ENCODE measurements around the gene PRDM5. TPM values are rescaled to one million over a fixed set of nuclear protein-coding genes. Genes with fewer than 3 reads are reported as not detected.

PRDM5 gene
- total RNA-seq, 1 experiment from 2014 or later = 31.4 TPM

- H3K27ac ChIP-seq = no peak overlapping the region
- no peaks in the 10 kb centered on the region for H3K4me1 ChIP-seq
- no peak overlapping the region for H3K4me3 ChIP-seq
- H3K36me3 ChIP-seq = peaks cover 6% of the 10 kb centered on the region; the same call in 1 of the 2 replicates
- H3K9me3 ChIP-seq (replicated peaks) = peaks cover 4% of the 10 kb centered on the region; the same call in 1 of the 2 replicates
- H3K27me3 ChIP-seq = no peaks in the 10 kb centered on the region
- DNase-seq = no peak
These were observed 41.2 kb downstream of the PRDM5 start for GRCh38 chr4:120881351-120881750.

GRCh38 chr4:120877021-120877420, 45.5 kb downstream of the PRDM5 start:
- Histone ChIP-seq H3K36me3 (0 out of 2 replicates have a peak, but pooled peaks cover 4% of the 10 kb centered on the region), H3K4me1 (no peaks in the 10 kb centered on the region), H3K27me3 (no peaks in the 10 kb centered on the region), H3K4me3 (no peak overlapping the region), H3K27ac (no peak overlapping the region), H3K9me3 (replicated peaks) (peaks cover 4% of the 10 kb centered on the region; the same call in 1 of the 2 replicates)
- peak in 1 of 2 experiments; percentile 14 for DNase-seq

GRCh38 chr4:120874792-120875774, 47.4 kb downstream of the PRDM5 start:
- DNase-seq = no peak
- Histone ChIP-seq H3K9me3 (replicated peaks) (0 out of 2 replicates have a peak, but pooled peaks cover 4% of the 10 kb centered on the region), H3K27ac (no peak overlapping the region), H3K36me3 (no peaks in the 10 kb centered on the region), H3K4me3 (no peak overlapping the region), H3K27me3 (no peaks in the 10 kb centered on the region), H3K4me1 (no peaks in the 10 kb centered on the region)

GRCh38 chr4:120873554-120873953, 49.0 kb downstream of the PRDM5 start:
- no peaks in the 10 kb centered on the region for H3K27me3 ChIP-seq
- DNase-seq = no peak
- H3K4me3 ChIP-seq = no peak overlapping the region
- no peaks in the 10 kb centered on the region for H3K9me3 ChIP-seq (replicated peaks)
- no peaks in the 10 kb centered on the region for H3K36me3 ChIP-seq
- H3K4me1 ChIP-seq = no peaks in the 10 kb centered on the region
- H3K27ac ChIP-seq = no peak overlapping the region

- H3K36me3 ChIP-seq = no peaks in the 10 kb centered on the region
- H3K27me3 ChIP-seq = no peaks in the 10 kb centered on the region
- H3K9me3 ChIP-seq (replicated peaks) = no peaks in the 10 kb centered on the region
- no peak for DNase-seq
- H3K27ac ChIP-seq = no peak overlapping the region
- peaks cover 4% of the 10 kb centered on the region for H3K4me1 ChIP-seq
- no peak overlapping the region for H3K4me3 ChIP-seq
These were observed 51.4 kb downstream of the PRDM5 start for GRCh38 chr4:120871173-120871572.

GRCh38 chr4:120870279-120870673, 52.2 kb downstream of the PRDM5 start:
- H3K9me3 ChIP-seq (replicated peaks) = no peaks in the 10 kb centered on the region
- H3K4me1 ChIP-seq = peaks cover 13% of the 10 kb centered on the region
- H3K4me3 ChIP-seq = no peak overlapping the region

GRCh38 chr4:120869613-120870278, 52.8 kb downstream of the PRDM5 start:
- peaks cover 17% of the 10 kb centered on the region for H3K4me1 ChIP-seq
- no peaks in the 10 kb centered on the region for H3K9me3 ChIP-seq (replicated peaks)
- no peak overlapping the region for H3K4me3 ChIP-seq
- no peaks in the 10 kb centered on the region for H3K27me3 ChIP-seq
- no peak for DNase-seq
- no peak overlapping the region for H3K27ac ChIP-seq
- no peaks in the 10 kb centered on the region for H3K36me3 ChIP-seq

More at GRCh38 chr4:120870279-120870673, 52.2 kb downstream of the PRDM5 start:
- no peak for DNase-seq
- H3K36me3 ChIP-seq = no peaks in the 10 kb centered on the region
- H3K27ac ChIP-seq = no peak overlapping the region
- no peaks in the 10 kb centered on the region for H3K27me3 ChIP-seq

GRCh38 chr4:120867506-120867905, 55.0 kb downstream of the PRDM5 start:
- DNase-seq = no peak
- no peaks in the 10 kb centered on the region for H3K36me3 ChIP-seq
- H3K27me3 ChIP-seq = no peaks in the 10 kb centered on the region
- H3K4me3 ChIP-seq = no peak overlapping the region
- H3K4me1 ChIP-seq = peaks cover 18% of the 10 kb centered on the region
- no peak overlapping the region for H3K27ac ChIP-seq
- H3K9me3 ChIP-seq (replicated peaks) = no peaks in the 10 kb centered on the region

GRCh38 chr4:120865985-120866384, 56.5 kb downstream of the PRDM5 start:
- peak; percentile 70 to 82 for DNase-seq
- H3K36me3 ChIP-seq = no peaks in the 10 kb centered on the region
- H3K27ac ChIP-seq = peak overlapping the region; percentile 2; the same call in 1 of the 2 replicates
- no peaks in the 10 kb centered on the region for H3K9me3 ChIP-seq (replicated peaks)
- no peaks in the 10 kb centered on the region for H3K27me3 ChIP-seq
- H3K4me3 ChIP-seq = no peak overlapping the region
- H3K4me1 ChIP-seq = peaks cover 18% of the 10 kb centered on the region

GRCh38 chr4:120864969-120865368, 57.6 kb downstream of the PRDM5 start:
- H3K27me3 ChIP-seq = no peaks in the 10 kb centered on the region
- H3K4me1 ChIP-seq = peaks cover 18% of the 10 kb centered on the region
- no peak for DNase-seq
- H3K4me3 ChIP-seq = no peak overlapping the region
- no peak overlapping the region for H3K27ac ChIP-seq
- H3K9me3 ChIP-seq (replicated peaks) = no peaks in the 10 kb centered on the region
- no peaks in the 10 kb centered on the region for H3K36me3 ChIP-seq

- Histone ChIP-seq H3K9me3 (replicated peaks) (no peaks in the 10 kb centered on the region), H3K4me3 (no peak overlapping the region), H3K4me1 (peaks cover 18% of the 10 kb centered on the region), H3K27me3 (no peaks in the 10 kb centered on the region), H3K36me3 (no peaks in the 10 kb centered on the region), H3K27ac (no peak overlapping the region)
- DNase-seq = no peak
These were observed 60.1 kb downstream of the PRDM5 start for GRCh38 chr4:120862432-120862831.

GRCh38 chr4:120861852-120862251, 60.7 kb downstream of the PRDM5 start:
- no peak for DNase-seq
- H3K4me3 ChIP-seq = no peak overlapping the region
- H3K4me1 ChIP-seq = peaks cover 18% of the 10 kb centered on the region
- no peak overlapping the region for H3K27ac ChIP-seq
- H3K36me3 ChIP-seq = no peaks in the 10 kb centered on the region
- no peaks in the 10 kb centered on the region for H3K9me3 ChIP-seq (replicated peaks)
- no peaks in the 10 kb centered on the region for H3K27me3 ChIP-seq

GRCh38 chr4:120858776-120859175, 63.8 kb downstream of the PRDM5 start:
- Histone ChIP-seq H3K36me3 (no peaks in the 10 kb centered on the region), H3K4me1 (no peaks in the 10 kb centered on the region), H3K9me3 (replicated peaks) (no peaks in the 10 kb centered on the region), H3K4me3 (no peak overlapping the region), H3K27me3 (no peaks in the 10 kb centered on the region), H3K27ac (no peak overlapping the region)
- DNase-seq = no peak

- H3K4me3 ChIP-seq = no peak overlapping the region
- H3K27me3 ChIP-seq = no peaks in the 10 kb centered on the region
- H3K4me1 ChIP-seq = no peaks in the 10 kb centered on the region
- H3K36me3 ChIP-seq = no peaks in the 10 kb centered on the region
- H3K9me3 ChIP-seq (replicated peaks) = no peaks in the 10 kb centered on the region
- H3K27ac ChIP-seq = no peak overlapping the region
- DNase-seq = no peak
These were observed 65.2 kb downstream of the PRDM5 start for GRCh38 chr4:120857312-120857711.

- no peak overlapping the region for H3K4me3 ChIP-seq
- H3K27me3 ChIP-seq = no peaks in the 10 kb centered on the region
- H3K27ac ChIP-seq = no peak overlapping the region
- H3K36me3 ChIP-seq = 0 out of 2 replicates have a peak, but pooled peaks cover 5% of the 10 kb centered on the region
- H3K4me1 ChIP-seq = no peaks in the 10 kb centered on the region
- no peak for DNase-seq
- H3K9me3 ChIP-seq (replicated peaks) = no peaks in the 10 kb centered on the region
These were observed 66.2 kb downstream of the PRDM5 start for GRCh38 chr4:120856294-120856693.
